ENCODE data around the gene DDX10. TPM values are rescaled to one million over a fixed set of nuclear protein-coding genes. Genes with fewer than 3 reads are reported as not detected.
A peak's percentile ranks its signal among the peaks of the same experiment; 100 is the strongest.

The DDX10 gene
- total and polyA plus RNA-seq, 2 of the 8 experiments (the other 6 are each of a cell fraction or from before 2014, with no cell fraction given), result 49.2 to 52.2 TPM

DNA sequence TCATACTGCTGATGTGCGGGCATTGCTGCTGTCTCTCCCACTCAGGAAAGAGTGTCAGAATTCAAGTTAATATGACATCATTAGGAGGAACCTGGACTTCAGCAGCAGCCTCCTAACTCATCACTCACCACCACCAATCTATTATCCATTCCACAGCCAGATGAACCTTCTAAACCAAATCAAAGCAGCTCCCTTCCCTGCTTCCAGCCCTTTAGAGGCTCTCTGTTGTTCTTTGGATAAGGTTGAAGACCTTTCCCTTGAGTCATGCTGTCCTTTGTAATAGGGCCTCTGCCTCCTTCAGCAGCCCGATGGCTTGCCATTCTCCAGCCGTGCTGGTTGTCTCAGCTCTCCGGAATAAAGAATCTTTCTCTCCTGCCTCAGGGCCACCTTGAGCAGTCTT, 301.3 kb downstream of the DDX10 start:
- POLR2A ChIA-PET (ENCODE audit: partially characterized antibody), result interaction anchor here (0.6 kb wide), 1 partner anchor 179 kb away, joined by 3 read pairs; no protein-coding TSS in a partner anchor
- Histone ChIP-seq H3K27ac (ENCODE audit: low read depth, low read length) (no peak overlapping the region), H3K18ac (ENCODE audit: extremely low read depth, low read length) (no peak overlapping the region), H4K20me1 (replicated peaks in 1 of 2; ENCODE audit: control insufficient read depth in 1 of 2, insufficient read depth in 2 of 2, low read length in 2 of 2) (no peaks in the 10 kb centered on the region), H4K5ac (ENCODE audit: insufficient read length, low read depth, low read length) (no peak overlapping the region), H3K36me3 (ENCODE audit: control insufficient read depth in 2 of 4, insufficient read depth in 4 of 4, low read length in 3 of 4) (no peaks in the 10 kb centered on the region), H3K56ac (replicated peaks; ENCODE audit: insufficient read length, low read depth, low read length) (no peak overlapping the region), H3K23me2 (ENCODE audit: low read depth, low read length) (no peaks in the 10 kb centered on the region; the same call in 1 of the 2 replicates), H2AK5ac (ENCODE audit: low read depth, low read length) (peak overlapping the region; percentile 78; the same call in 1 of the 2 replicates), H3K14ac (ENCODE audit: insufficient read length) (no peak overlapping the region), H4K8ac (ENCODE audit: extremely low read depth, insufficient read depth, low read length) (no peak overlapping the region), H3K4me3 (ENCODE audit: extremely low read depth in 1 of 4, insufficient read depth in 2 of 4, low read depth in 3 of 4, low read length in 4 of 4) (no peak overlapping the region), H2BK20ac (ENCODE audit: low read length) (peak overlapping the region; percentile 75; the same call in 1 of the 2 replicates), H2AFZ (ENCODE audit: low read length) (no peak overlapping the region), H3K4me2 (ENCODE audit: insufficient read depth in 1 of 2, low read depth in 2 of 2, low read length in 2 of 2) (no peak overlapping the region), H4K91ac (replicated peaks; ENCODE audit: insufficient read length, low read length) (no peak overlapping the region), H3K4ac (replicated peaks; ENCODE audit: insufficient read length, low read depth, low read length) (no peak overlapping the region), H3K79me1 (ENCODE audit: low read depth, low read length) (no peaks in the 10 kb centered on the region), H2BK12ac (ENCODE audit: low read depth, low read length) (peak overlapping the region; percentile 94; the same call in 1 of the 2 replicates), H3K4me1 (replicated peaks in 1 of 4; ENCODE audit: control insufficient read depth in 3 of 4, insufficient read depth in 4 of 4, low read length in 3 of 4) (peaks cover 0 to 2% (median 1%) of the 10 kb centered on the region in 4 experiments; a peak in 1 of 7 replicates), H3K27me3 (replicated peaks in 1 of 4; ENCODE audit: control insufficient read depth in 3 of 4, extremely low read depth in 1 of 4, insufficient read depth in 3 of 4, low read length in 3 of 4) (no peaks in the 10 kb centered on the region), H3K9ac (replicated peaks in 1 of 4; ENCODE audit: extremely low read depth in 1 of 4, low read depth in 3 of 4, low read length in 3 of 4) (no peak overlapping the region), H2BK120ac (replicated peaks; ENCODE audit: low read depth, low read length) (no peak overlapping the region), H3K23ac (ENCODE audit: insufficient read length) (no peak overlapping the region), H2BK5ac (ENCODE audit: low read depth, low read length) (peak overlapping the region; percentile 82; the same call in 1 of the 2 replicates), H3K9me3 (ENCODE audit: insufficient read depth in 2 of 2, low read depth in 1 of 2, low read length in 1 of 2) (no peaks in the 10 kb centered on the region; a peak in 1 of 4 replicates), H3K79me2 (ENCODE audit: control insufficient read depth in 1 of 2, insufficient read depth in 2 of 2, low read length in 2 of 2) (no peaks in the 10 kb centered on the region), H2BK15ac (ENCODE audit: low read length) (peak overlapping the region; percentile 13; the same call in 1 of the 2 replicates)
- no peak for TF ChIP-seq CEBPB (IDR thresholded peaks at IDR 0.05; ENCODE audit: low read depth, low read length)
- TF ChIP-seq, protein P1, sequence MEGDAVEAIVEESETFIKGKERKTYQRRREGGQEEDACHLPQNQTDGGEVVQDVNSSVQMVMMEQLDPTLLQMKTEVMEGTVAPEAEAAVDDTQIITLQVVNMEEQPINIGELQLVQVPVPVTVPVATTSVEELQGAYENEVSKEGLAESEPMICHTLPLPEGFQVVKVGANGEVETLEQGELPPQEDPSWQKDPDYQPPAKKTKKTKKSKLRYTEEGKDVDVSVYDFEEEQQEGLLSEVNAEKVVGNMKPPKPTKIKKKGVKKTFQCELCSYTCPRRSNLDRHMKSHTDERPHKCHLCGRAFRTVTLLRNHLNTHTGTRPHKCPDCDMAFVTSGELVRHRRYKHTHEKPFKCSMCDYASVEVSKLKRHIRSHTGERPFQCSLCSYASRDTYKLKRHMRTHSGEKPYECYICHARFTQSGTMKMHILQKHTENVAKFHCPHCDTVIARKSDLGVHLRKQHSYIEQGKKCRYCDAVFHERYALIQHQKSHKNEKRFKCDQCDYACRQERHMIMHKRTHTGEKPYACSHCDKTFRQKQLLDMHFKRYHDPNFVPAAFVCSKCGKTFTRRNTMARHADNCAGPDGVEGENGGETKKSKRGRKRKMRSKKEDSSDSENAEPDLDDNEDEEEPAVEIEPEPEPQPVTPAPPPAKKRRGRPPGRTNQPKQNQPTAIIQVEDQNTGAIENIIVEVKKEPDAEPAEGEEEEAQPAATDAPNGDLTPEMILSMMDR (IDR thresholded peaks at IDR 0.05; ENCODE audit: control extremely low read depth in 1 of 3, insufficient read depth in 1 of 3, low read depth in 1 of 3, low read length in 3 of 3), result no peak
- no peak for TF ChIP-seq SIX5 (IDR thresholded peaks at IDR 0.05; ENCODE audit: low read depth, low read length)
- no peak for TF ChIP-seq SP2 (IDR thresholded peaks at IDR 0.05; ENCODE audit: low read length)
- TF ChIP-seq, protein P2, sequence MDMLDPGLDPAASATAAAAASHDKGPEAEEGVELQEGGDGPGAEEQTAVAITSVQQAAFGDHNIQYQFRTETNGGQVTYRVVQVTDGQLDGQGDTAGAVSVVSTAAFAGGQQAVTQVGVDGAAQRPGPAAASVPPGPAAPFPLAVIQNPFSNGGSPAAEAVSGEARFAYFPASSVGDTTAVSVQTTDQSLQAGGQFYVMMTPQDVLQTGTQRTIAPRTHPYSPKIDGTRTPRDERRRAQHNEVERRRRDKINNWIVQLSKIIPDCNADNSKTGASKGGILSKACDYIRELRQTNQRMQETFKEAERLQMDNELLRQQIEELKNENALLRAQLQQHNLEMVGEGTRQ (IDR thresholded peaks at IDR 0.05; ENCODE audit: low read length), result no peak
- CTCF ChIA-PET (ENCODE audit: partially characterized antibody), result no interaction called here
- DNase-seq (ENCODE audit: low read depth in 1 of 2, low spot score in 2 of 2) (no peak), FAIRE-seq (no peak)
- WGBS, 2 experiments (ENCODE audit: extremely low coverage in 1 of 2, insufficient coverage in 1 of 2, insufficient read length in 1 of 2, insufficient replicate concordance in 2 of 2, low coverage in 1 of 2, low lambda C conversion rate in 2 of 2, missing lambda C conversion rate in 1 of 2), result 88% methylated on average over 4 of the region's 4 CpGs; no CpG with 5 or more reads in 1 of the 2 experiments

All from H1 (cell line).